GM12891 (cell line): ENCODE measurements around the gene ARHGAP40.

Experiments
- PAX5 ChIP-seq: IDR thresholded peaks from 2 replicates; pipeline ENCODE4 v1.6.1; 2011; ENCODE audit warnings: low read length, moderate library complexity, mild to moderate bottlenecking; ENCODE audit not compliant: insufficient read depth, severe bottlenecking
- POLR2A ChIP-seq: IDR thresholded peaks from 2 replicates; pipeline ENCODE4 v1.6.1; 2011; ENCODE audit warnings: low read depth, low read length, control low read depth
- POLR2AphosphoS5 ChIP-seq: IDR thresholded peaks from 2 replicates; pipeline ENCODE4 v1.6.1; 2011; ENCODE audit warnings: low read depth, low read length, control low read depth
- SPI1 ChIP-seq: IDR thresholded peaks from 2 replicates; pipeline ENCODE4 v1.6.1; 2011; ENCODE audit warnings: low read depth, low read length, control low read depth
- TAF1 ChIP-seq: IDR thresholded peaks from 2 replicates; pipeline ENCODE4 v1.6.1; 2011; ENCODE audit warnings: low read depth, low read length, control low read depth

- TF ChIP-seq POLR2AphosphoS5 (no peak), TAF1 (no peak), POLR2A (no peak), PAX5 (no peak), SPI1 (no peak)
Measured at GRCh38 chr20:38589351-38589750, 12.3 kb upstream of the ARHGAP40 start.
